Aortic smooth muscle cell (primary cell): ENCODE results near the gene PALS2. TPM values are rescaled to one million over a fixed set of nuclear protein-coding genes. Genes with fewer than 3 reads are reported as not detected.

Source experiments
- total RNA-seq: library from RNA; depleted of rRNA; stranded (reverse); fragments of >200 nt; gene quantifications from 2 replicates; pipeline ENCODE4 v1.2.3, GENCODE V29; 2014

PALS2 gene
- 20.9 and 33.6 TPM in 2 replicates for total RNA-seq

GRCh38 chr7:24572997-24573553 is at the start of gene PALS2:
Gene PALS2 (plus strand): TSS chr7:24573452. CDS start chr7:24623668, 50,216 bp downstream.

Other genes with a start within 250 kb of the PALS2 start
- gene GSDME, start 184.0 kb downstream of the PALS2 start, total RNA-seq = 23.6 and 24.3 TPM in 2 replicates